Measurements from ENCODE around the gene C9orf57.
"Not testable (repeated sequence)": the region's sequence is repeated elsewhere in the genome, so short reads cannot be mapped to it uniquely, and the experiment has no call there.

The C9orf57 gene

DNA sequence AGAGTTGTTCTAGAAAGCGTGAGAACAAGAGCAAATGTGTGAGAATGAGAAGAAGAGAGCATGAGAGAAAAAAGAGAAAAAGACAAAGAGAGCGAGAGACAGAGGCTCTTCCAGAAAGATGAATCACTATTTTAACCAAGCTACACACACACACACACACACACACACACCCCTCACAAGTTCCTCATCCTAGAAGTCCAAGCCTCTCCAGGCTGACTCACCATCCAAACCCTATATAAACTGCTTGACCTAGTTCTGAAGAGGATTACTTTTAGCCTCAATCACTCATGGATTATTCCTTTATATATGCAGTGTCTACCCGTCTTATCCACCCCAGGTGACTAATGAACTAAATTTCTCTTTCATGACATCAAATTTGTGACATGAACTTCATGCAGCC is 37.6 kb downstream of the C9orf57 start:
- DNase-seq, result no peak

DNA sequence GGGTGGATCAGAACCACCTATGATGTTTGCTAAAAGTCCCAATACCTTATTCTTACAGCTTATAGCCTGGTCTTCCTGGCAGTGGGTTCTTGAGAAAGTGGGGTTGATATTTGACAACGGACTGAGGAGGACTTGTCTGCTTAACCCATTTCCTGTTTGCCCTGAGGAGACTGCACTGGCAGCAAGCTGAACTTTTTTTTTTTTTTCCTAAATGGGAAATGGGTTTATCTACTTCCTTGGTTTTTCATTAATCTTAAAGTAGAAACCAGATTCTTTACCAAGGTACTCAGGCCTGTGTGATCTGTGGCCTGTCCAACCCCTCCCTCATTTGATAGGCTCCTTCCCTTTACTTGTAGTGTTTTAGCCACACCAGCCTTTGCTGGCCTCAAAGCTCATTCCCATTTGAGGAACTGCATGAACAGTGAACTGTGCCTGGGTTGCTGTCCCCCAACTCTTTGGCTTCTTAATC is 47.1 kb downstream of the C9orf57 start:
- no peak for DNase-seq

DNA sequence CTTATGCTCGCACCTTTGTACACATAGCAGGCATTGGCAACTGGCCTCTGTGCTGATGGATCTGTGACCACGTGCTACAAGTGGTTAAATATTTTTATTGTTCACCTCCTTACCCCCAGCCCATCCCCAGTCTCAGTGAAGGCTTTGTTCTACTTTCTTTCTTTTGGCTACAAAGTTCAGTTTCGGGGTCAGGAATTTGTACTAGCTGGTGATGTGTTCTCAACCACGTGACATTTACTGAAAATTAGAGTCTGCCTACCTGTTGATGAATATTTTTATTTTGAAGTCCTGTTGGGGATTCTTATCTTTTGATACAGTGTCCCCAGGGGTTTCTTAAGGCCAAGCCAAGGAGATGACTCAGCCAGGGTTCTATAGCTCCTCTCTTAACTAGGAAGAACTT is 47.8 kb downstream of the C9orf57 start:
- DNase-seq, result no peak

DNA sequence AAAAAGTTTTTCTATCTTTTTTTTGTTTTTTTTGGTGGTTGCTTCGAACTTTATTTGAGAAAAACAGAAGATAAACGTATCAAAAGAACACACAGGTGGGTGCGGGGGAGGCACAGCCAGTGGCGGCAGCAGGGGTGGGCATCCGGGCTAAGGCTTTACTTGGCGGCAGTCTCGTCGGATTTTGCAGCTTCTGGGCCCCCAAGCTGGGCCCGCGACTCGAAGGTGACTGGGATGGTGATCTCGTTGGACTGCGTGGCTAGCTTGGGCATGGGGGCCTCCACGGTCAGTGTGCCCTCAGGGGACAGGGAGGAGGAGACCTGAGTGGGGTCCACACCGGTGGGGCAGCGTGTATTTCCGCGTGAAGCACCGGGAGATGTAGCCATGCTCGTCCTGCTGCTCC is 52.7 kb downstream of the C9orf57 start:
- not testable (repeated sequence) for DNase-seq

DNA sequence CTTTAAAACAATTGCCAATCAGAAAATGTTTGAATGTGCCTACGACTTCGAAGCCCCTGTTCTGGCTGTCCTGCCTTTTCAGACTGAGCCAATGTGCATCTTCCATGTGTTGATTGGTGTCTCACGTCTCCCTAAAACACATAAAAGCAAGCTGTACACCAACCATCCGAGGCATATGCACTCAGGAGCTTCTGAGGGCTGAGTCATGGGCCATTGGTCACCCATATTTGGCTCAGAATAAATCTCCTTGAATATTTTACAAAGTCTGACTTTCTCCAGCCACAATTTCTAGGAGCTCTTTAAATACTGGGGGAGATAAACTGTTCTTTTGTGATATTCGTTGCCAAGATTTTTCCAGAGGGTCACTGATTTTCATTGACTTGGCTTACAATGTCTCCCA is 53.9 kb downstream of the C9orf57 start:
- no peak for DNase-seq

DNA sequence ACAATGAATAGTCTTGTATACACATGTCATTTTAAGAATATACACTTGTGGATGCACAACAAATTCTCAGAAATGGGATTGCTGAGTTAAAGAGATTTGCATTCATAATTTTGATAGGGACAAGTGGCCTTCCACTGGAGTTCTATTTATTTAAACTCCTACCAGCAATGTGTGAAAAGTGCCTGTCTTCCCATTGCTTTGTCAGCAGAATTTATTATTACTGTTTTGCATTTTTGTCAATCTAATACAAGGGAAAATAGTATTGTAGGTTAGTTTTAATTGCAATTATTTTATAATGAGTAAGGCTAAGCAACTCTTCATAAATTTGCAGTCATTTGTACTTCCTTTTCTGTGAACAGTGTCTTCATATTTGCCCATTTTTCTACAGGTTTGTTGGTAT is 55.0 kb downstream of the C9orf57 start:
- DNase-seq, result no peak
